IPS-NIHi7 (cell line): ENCODE results near the gene MPPE1.
"Not testable (repeated sequence)": the region's sequence is repeated elsewhere in the genome, so short reads cannot be mapped to it uniquely, and the experiment has no call there.

Experiments used
- DNase-seq: peaks from one replicate; pipeline ENCODE4 v3.0.0; 2012; ENCODE audit warnings: mixed read lengths; ENCODE audit errors: extremely low spot score

The MPPE1 gene

GRCh38 chr18:11925800-11926481 is 17.8 kb upstream of the MPPE1 start:
- no peak for DNase-seq

- no peak for DNase-seq
These were observed 15.3 kb upstream of the MPPE1 start for GRCh38 chr18:11923450-11923849.

- not testable (repeated sequence) for DNase-seq
These were observed 11.4 kb upstream of the MPPE1 start for GRCh38 chr18:11919522-11919921.

GRCh38 chr18:11916880-11917279 is 8.8 kb upstream of the MPPE1 start:
- DNase-seq = not testable (repeated sequence)

GRCh38 chr18:11909591-11910026 is 1.5 kb upstream of the MPPE1 start:
- no peak for DNase-seq

- no peak for DNase-seq
These were observed 941 bp upstream of the MPPE1 start for GRCh38 chr18:11909061-11909455.

GRCh38 chr18:11906926-11907874 is 917 bp downstream of the MPPE1 start:
- no peak for DNase-seq

GRCh38 chr18:11906176-11906575 is 1.9 kb downstream of the MPPE1 start:
- no peak for DNase-seq

- no peak for DNase-seq
These were observed 2.5 kb downstream of the MPPE1 start for GRCh38 chr18:11905613-11906012.

GRCh38 chr18:11902522-11903292 is 5.4 kb downstream of the MPPE1 start:
- DNase-seq = no peak

- no peak for DNase-seq
These were observed 6.2 kb downstream of the MPPE1 start for GRCh38 chr18:11901826-11902438.

GRCh38 chr18:11899063-11899462 is 9.1 kb downstream of the MPPE1 start:
- DNase-seq = no peak

- no peak for DNase-seq
These were observed 10.3 kb downstream of the MPPE1 start for GRCh38 chr18:11897781-11898180.

- DNase-seq = not testable (repeated sequence)
These were observed 15.7 kb downstream of the MPPE1 start for GRCh38 chr18:11892438-11892837.

GRCh38 chr18:11891737-11892136 is 16.4 kb downstream of the MPPE1 start:
- no peak for DNase-seq

GRCh38 chr18:11889284-11889683 is 18.8 kb downstream of the MPPE1 start:
- no peak for DNase-seq

GRCh38 chr18:11888726-11889125 is 19.4 kb downstream of the MPPE1 start:
- no peak for DNase-seq

GRCh38 chr18:11887328-11888128 is 20.6 kb downstream of the MPPE1 start:
- DNase-seq = no peak

- DNase-seq = no peak
These were observed 21.5 kb downstream of the MPPE1 start for GRCh38 chr18:11886577-11887110.

GRCh38 chr18:11885278-11885947 is 22.7 kb downstream of the MPPE1 start:
- no peak for DNase-seq
